H1 (cell line): ENCODE data around the gene DNTT.

Experiments
- EGR1 ChIP-seq: IDR thresholded peaks from 2 replicates; pipeline ENCODE4 v1.6.1; 2011; ENCODE audit warnings: low read depth, low read length, borderline replicate concordance
- EZH2 ChIP-seq: fragments of 200-600 bp; sonication (generic); IDR thresholded peaks from 2 replicates; pipeline ENCODE4 v1.7.1; 2012; ENCODE audit warnings: low read depth, mild to moderate bottlenecking, moderate library complexity, low read length, inconsistent platforms; ENCODE audit not compliant: severe bottlenecking

- TF ChIP-seq EZH2 (no peak), EGR1 (no peak)
Observed at GRCh38 chr10:96342402-96342801, 38.2 kb downstream of the DNTT start.
